ENCODE data around the gene CCDC69. TPM values are rescaled to one million over a fixed set of nuclear protein-coding genes. Genes with fewer than 3 reads are reported as not detected.
A peak's percentile ranks its signal among the peaks of the same experiment; 100 is the strongest.
"Not testable (repeated sequence)": the region's sequence is repeated elsewhere in the genome, so short reads cannot be mapped to it uniquely, and the experiment has no call there.

The CCDC69 gene
- total RNA-seq, 1 donor, result 3.0 TPM

DNA sequence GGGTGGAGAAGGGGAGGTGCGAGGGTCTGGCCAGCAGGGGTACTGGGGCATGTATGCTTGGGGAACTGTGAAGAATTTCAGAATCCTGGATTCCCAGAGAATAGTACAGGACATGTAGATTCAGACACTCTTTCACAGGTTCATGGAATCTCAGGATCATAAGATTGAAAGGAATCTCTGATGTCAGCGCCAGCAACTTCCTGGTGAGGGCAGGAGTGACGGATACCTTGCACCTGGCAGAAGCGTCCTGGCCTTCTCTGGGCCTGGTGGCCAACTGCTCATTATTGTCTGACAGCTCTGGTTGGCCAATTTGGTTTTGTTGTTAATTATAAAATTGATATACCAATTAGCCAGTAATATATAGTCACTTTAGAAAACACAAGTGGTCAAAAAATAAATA, 36.0 kb upstream of the CCDC69 start:
- TF ChIP-seq, protein P1, sequence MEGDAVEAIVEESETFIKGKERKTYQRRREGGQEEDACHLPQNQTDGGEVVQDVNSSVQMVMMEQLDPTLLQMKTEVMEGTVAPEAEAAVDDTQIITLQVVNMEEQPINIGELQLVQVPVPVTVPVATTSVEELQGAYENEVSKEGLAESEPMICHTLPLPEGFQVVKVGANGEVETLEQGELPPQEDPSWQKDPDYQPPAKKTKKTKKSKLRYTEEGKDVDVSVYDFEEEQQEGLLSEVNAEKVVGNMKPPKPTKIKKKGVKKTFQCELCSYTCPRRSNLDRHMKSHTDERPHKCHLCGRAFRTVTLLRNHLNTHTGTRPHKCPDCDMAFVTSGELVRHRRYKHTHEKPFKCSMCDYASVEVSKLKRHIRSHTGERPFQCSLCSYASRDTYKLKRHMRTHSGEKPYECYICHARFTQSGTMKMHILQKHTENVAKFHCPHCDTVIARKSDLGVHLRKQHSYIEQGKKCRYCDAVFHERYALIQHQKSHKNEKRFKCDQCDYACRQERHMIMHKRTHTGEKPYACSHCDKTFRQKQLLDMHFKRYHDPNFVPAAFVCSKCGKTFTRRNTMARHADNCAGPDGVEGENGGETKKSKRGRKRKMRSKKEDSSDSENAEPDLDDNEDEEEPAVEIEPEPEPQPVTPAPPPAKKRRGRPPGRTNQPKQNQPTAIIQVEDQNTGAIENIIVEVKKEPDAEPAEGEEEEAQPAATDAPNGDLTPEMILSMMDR (IDR thresholded peaks at IDR 0.05; ENCODE audit: insufficient read depth, low read depth, low read length), result no peak
- no peak overlapping the region for H3K4me3 ChIP-seq (ENCODE audit: low read depth, low read length)
- no peak for DNase-seq (ENCODE audit: low read depth)

DNA sequence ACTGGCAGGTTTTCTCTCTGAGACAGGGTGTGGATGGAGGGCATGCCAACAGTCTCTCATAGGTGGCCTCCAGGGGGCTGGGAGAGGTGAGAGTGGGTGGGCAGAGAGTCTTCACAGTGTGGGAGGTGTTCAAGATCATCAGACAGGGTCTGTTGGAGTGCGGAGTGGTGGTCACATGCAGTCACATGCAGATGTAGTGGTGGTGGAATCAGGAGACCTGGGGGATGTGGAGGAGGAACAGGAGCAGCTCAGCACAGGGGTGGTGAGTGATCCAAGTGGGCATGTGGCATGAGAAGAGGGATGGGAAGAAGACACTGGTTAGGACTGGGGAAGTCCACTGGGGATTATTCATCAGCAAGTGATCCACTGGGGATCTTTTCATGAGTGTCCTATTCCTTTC, 34.9 kb upstream of the CCDC69 start:
- H3K4me3 ChIP-seq (ENCODE audit: low read depth, low read length), result no peak overlapping the region
- DNase-seq (ENCODE audit: low read depth), result no peak
- TF ChIP-seq, protein P1 (IDR thresholded peaks at IDR 0.05; ENCODE audit: insufficient read depth, low read depth, low read length), result no peak

DNA sequence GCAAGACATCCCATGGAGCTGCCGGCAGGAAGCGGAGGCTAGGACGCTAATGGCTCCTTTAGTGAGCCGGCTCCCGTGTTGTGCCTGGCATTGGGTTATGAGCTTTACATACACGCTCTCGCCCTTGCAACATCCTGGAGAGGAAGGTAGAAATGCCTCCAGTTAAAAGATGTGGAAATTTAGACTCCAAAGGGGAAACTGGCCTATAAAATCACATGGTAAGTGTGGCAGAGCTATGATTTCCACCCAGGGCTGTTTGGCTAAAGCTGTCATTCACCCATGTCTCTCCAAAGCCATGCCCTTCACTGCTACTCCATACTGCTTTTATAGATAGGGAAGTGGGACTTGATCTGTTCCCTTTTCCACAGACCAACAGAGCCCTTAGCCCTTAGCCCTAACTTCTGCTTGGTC, 34.3 kb upstream of the CCDC69 start:
- TF ChIP-seq, protein P1 (IDR thresholded peaks at IDR 0.05; ENCODE audit: insufficient read depth, low read depth, low read length), result no peak
- no peak overlapping the region for H3K4me3 ChIP-seq (ENCODE audit: low read depth, low read length)
- no peak for DNase-seq (ENCODE audit: low read depth)

DNA sequence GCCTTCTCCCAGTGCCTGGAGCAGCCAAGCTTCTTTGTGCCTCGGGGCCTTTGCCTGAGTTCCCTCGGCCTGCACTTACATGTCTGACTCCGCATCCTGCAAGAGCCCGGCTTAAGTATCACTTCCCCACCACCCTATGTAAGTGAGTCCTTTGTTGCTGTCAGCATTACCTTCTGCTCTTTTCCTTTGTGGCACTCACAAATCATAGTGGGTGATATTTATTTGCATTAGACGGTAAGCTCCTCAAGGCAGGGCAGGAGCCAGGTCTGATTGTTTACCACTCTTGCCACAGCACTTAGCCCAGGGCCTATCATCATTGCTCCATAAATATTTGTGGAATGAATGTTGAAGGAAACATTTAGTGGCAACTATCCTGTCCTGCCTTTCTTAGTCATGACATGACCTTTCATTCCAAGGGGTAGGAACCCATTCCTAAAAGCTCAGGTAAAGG, 33.9 kb upstream of the CCDC69 start:
- TF ChIP-seq, protein P1 (IDR thresholded peaks at IDR 0.05; ENCODE audit: insufficient read depth, low read depth, low read length), result no peak
- H3K4me3 ChIP-seq (ENCODE audit: low read depth, low read length), result no peak overlapping the region
- DNase-seq (ENCODE audit: low read depth), result peak; percentile 25

DNA sequence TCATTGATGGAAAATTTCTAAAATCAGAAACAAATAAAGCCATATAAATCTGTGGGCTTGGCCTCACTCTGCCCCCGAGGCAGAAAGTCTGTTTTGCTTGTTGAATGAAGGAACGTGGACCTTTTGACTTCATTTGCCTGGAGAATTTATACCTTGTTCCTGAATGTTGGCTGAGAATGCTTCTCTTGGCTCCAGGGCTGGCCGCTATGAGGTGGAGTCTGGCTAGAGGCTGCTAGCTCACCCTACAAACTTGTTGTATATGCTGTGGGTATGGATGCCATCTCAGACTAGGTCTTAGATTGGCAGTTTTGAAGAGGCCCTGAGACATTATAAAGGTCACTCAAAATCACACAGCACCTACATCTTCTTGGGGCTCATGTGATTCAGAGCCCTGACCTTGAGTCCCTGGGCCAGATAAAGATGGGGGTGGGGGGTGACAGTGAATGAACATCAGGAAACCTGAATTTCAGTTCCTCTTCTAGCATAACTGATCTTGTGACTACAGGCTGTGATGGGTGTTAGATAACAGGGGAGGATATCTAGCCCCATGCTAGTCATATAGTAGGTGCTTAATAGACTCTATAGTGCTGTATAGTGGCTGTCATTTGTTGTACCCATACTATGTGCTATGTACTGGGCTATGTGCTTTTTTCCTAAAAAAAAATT, 31.9 kb upstream of the CCDC69 start:
- H3K4me3 ChIP-seq (ENCODE audit: low read depth, low read length), result no peak overlapping the region
- TF ChIP-seq, protein P1 (IDR thresholded peaks at IDR 0.05; ENCODE audit: insufficient read depth, low read depth, low read length), result no peak
- no peak for DNase-seq (ENCODE audit: low read depth)

DNA sequence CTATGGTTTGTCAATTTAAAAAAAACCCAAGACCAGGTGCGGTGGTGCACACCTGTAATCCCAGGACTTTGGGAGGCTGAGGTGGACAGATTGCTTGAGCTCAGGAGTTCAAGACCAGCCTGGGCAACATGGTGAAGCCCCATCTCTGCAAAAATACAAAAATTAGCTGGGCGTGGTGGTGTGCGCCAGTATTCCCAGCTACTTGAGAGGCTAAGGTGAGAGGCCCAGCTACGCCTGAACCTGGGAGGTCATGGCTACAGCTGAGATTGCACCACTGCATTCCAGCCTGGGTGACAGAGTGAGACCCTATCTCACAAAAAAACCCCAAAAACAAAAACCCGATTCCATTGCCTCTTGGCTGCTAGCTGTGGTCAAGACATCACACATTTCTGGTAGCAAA, 31.1 kb upstream of the CCDC69 start:
- DNase-seq (ENCODE audit: low read depth); H3K4me3 ChIP-seq (ENCODE audit: low read depth, low read length): not testable (repeated sequence)

DNA sequence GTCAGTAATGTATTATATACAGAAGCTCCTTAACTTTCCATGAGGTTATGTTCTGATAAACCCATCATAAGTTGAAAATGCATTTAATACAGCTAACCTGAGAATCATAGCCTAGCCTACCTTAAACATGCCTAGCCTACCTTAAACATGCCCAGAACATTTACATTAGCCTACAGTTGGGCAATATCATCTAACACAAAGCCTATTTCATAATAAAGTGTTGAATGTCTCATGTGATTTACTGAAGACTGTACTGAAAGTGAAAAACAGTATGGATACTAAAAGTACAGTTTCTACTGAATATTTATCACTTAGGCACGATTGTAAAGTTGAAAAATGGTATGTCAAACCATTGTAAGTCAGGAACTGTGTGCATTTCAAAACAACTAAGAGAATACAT, 30.7 kb upstream of the CCDC69 start:
- TF ChIP-seq, protein P1 (IDR thresholded peaks at IDR 0.05; ENCODE audit: insufficient read depth, low read depth, low read length), result no peak
- H3K4me3 ChIP-seq (ENCODE audit: low read depth, low read length), result no peak overlapping the region
- DNase-seq (ENCODE audit: low read depth), result no peak

Data from fibroblast of villous mesenchyme (primary cell).